Natural killer cell treated with Interleukin-12 subunit alpha and Interleukin-12 subunit beta and Interleukin-15 and Interleukin-18, amount 100 ng/mL, for 72 hours (primary cell): ENCODE results near the gene EFCAB5. TPM values are rescaled to one million over a fixed set of nuclear protein-coding genes. Genes with fewer than 3 reads are reported as not detected.
A peak's percentile ranks its signal among the peaks of the same experiment; 100 is the strongest.
"Not testable (repeated sequence)": the region's sequence is repeated elsewhere in the genome, so short reads cannot be mapped to it uniquely, and the experiment has no call there.

Experiments
- ATAC-seq, 2 donors: fragments of 150-1000 bp; cut with Tn5 transposase in 1 of 2; sonication (Bioruptor Pico), chemical (Tn5 transposase) in 1 of 2; 2 replicates each; pipeline ENCODE4 v1.10.0; 2021
- DNase-seq: peaks from one replicate; pipeline ENCODE4 v3.0.0; 2022; ENCODE audit warnings: low spot score
- H3K27ac Mint-ChIP-seq, 2 donors: 1 replicate in 1 of 2; 2 replicates in 1 of 2; pipeline ENCODE4 v1.8.0; 2022; ENCODE audit warnings: mixed read lengths in 2 of 2, mild to moderate bottlenecking in 1 of 2, moderate library complexity in 1 of 2
- H3K27me3 Mint-ChIP-seq, 2 donors: 1 replicate in 1 of 2; 2 replicates in 1 of 2; pipeline ENCODE4 v1.8.0; 2022; ENCODE audit warnings: mixed read lengths in 2 of 2
- H3K36me3 Mint-ChIP-seq: one replicate; pipeline ENCODE4 v1.8.0; 2022; ENCODE audit warnings: mixed read lengths
- H3K4me1 Mint-ChIP-seq, 2 donors: 1 replicate in 1 of 2; 2 replicates in 1 of 2; pipeline ENCODE4 v1.8.0; 2022; ENCODE audit warnings: low read depth in 2 of 2, mixed read lengths in 2 of 2, mild to moderate bottlenecking in 1 of 2
- H3K4me3 Mint-ChIP-seq: one replicate; pipeline ENCODE4 v1.8.0; 2022; ENCODE audit warnings: mixed read lengths
- H3K9me3 Mint-ChIP-seq: 2 replicates; pipeline ENCODE4 v1.8.0; 2022; ENCODE audit warnings: mixed read lengths
- total RNA-seq, 2 donors: library from RNA; stranded (reverse); gene quantifications; one replicate each; pipeline ENCODE4 v1.2.3, GENCODE V29; 2022

The EFCAB5 gene
- total RNA-seq, 2 donors from 2014 or later = 0.42 to 2.5 TPM

- no peaks in the 10 kb centered on the region for H3K36me3 Mint-ChIP-seq
- peaks cover 21 to 23% of the 10 kb centered on the region in 2 donors for H3K4me1 Mint-ChIP-seq
- H3K9me3 Mint-ChIP-seq = no peaks in the 10 kb centered on the region
- ATAC-seq (no peak), DNase-seq (no peak)
- H3K4me3 Mint-ChIP-seq = no peak overlapping the region
- H3K27ac Mint-ChIP-seq = no peak overlapping the region
- no peaks in the 10 kb centered on the region for H3K27me3 Mint-ChIP-seq
Measured at GRCh38 chr17:29927546-29927945, 13.9 kb upstream of the EFCAB5 start.

- Mint-ChIP-seq H3K4me3 (no peak overlapping the region), H3K4me1 (peaks cover 21 to 23% of the 10 kb centered on the region in 2 donors), H3K9me3 (no peaks in the 10 kb centered on the region), H3K27me3 (no peaks in the 10 kb centered on the region), H3K27ac (no peak overlapping the region), H3K36me3 (no peaks in the 10 kb centered on the region)
- ATAC-seq (no peak), DNase-seq (no peak)
Measured at GRCh38 chr17:29929006-29929532, 12.4 kb upstream of the EFCAB5 start.

GRCh38 chr17:29929533-29930408 is 11.7 kb upstream of the EFCAB5 start, which contains the start of gene SSH2:
Gene SSH2 (minus strand): TSS chr17:29930228. CDS start chr17:29930000, 228 bp downstream.
- Mint-ChIP-seq H3K9me3 (no peaks in the 10 kb centered on the region), H3K27me3 (no peaks in the 10 kb centered on the region), H3K4me3 (no peak within 1 kb of the TSS), H3K27ac (no peak within 1 kb of the TSS), H3K36me3 (no peaks in the 10 kb centered on the region), H3K4me1 (peaks cover 21 to 23% of the 10 kb centered on the region in 2 donors)
- DNase-seq = peak; percentile 92
- ATAC-seq = peak; percentile 91 to 94

GRCh38 chr17:29930409-29931010 is 10.9 kb upstream of the EFCAB5 start:
- Mint-ChIP-seq H3K27me3 (no peaks in the 10 kb centered on the region), H3K4me1 (peaks cover 21 to 23% of the 10 kb centered on the region in 2 donors), H3K9me3 (no peaks in the 10 kb centered on the region), H3K27ac (no peak overlapping the region), H3K4me3 (no peak overlapping the region), H3K36me3 (no peaks in the 10 kb centered on the region)
- DNase-seq (no peak), ATAC-seq (no peak)

DNA sequence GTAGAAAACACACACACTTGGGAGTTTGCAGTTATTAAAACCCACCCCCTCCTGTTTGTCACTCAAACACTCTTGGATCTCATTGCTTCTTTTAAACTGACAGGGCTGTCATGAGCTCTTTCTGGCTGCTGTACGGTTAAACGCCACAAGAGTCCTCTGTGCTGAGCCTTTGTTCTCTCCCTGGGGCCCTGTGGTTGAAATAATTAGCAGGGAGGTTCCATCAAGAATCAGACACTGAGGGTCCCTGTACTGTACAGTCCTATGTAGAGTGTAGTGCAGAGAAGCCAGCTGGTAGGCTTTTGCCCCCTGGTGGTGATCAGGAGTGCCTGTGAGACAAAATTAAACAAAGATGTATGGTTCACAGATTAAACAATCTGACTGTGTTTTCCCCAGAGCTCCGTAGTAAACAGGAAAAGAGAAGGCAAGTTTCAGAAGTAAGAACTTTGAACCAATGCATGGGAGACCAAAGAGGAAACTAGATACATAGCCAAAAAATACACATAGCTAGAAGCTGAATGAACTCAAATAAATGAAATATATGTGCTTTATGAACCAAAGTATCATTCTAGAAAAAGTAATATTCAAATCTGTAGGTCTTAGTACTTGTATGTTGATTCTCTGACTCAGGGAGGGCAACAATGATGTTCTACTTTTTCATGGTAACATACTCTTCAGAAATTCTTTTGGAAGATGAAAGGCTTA is 10.1 kb upstream of the EFCAB5 start:
- Mint-ChIP-seq H3K36me3 (no peaks in the 10 kb centered on the region), H3K4me3 (no peak overlapping the region), H3K9me3 (no peaks in the 10 kb centered on the region), H3K27me3 (no peaks in the 10 kb centered on the region), H3K27ac (no peak overlapping the region), H3K4me1 (peaks cover 21 to 23% of the 10 kb centered on the region in 2 donors)
- ATAC-seq (peak; percentile 67 to 69), DNase-seq (peak; percentile 79)

DNA sequence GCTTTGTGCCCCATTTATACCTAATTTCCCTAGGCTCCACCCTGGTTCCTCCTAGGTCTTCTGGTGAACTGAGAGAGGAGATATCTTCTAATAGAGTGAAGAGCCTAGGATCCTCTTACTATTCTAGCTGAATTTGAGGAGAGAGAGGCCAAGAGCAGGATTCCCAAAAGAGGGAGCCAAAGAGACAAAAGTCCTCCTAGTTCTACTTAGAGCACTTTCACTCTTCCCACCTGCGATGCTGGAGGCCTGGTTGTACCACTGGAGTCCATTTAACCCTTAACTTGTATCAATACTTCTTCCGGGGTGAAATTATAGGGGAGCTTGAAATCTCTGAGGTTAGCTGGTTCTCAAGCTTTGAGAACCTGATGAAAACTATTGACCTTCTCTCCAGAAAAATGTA is 8.1 kb upstream of the EFCAB5 start:
- H3K4me3 Mint-ChIP-seq = no peak overlapping the region
- H3K9me3 Mint-ChIP-seq = no peaks in the 10 kb centered on the region
- no peak for DNase-seq
- H3K36me3 Mint-ChIP-seq = no peaks in the 10 kb centered on the region
- no peak for ATAC-seq
- no peak overlapping the region for H3K27ac Mint-ChIP-seq
- no peaks in the 10 kb centered on the region for H3K27me3 Mint-ChIP-seq
- peaks cover 8 to 9% of the 10 kb centered on the region in 2 donors for H3K4me1 Mint-ChIP-seq

DNA sequence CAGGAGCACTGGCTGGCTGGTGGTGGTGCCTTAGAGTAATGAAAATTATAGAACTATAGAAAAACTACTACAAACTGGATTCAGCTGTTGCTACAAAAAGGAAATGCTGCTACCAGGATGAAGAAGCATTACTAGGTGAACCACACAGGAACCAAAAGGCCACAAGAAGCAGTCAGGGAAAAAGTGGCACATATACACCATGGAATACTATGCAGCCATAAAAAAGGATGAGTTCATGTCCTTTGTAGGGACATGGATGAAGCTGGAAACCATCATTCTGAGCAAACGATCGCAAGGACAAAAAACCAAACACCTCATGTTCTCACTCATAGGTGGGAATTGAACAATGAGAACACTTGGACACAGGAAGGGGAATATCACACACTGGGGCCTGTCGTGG is 5.5 kb upstream of the EFCAB5 start:
- not testable (repeated sequence) for ATAC-seq, H3K4me1 Mint-ChIP-seq, H3K4me3 Mint-ChIP-seq, H3K27ac Mint-ChIP-seq, DNase-seq, H3K27me3 Mint-ChIP-seq, H3K36me3 Mint-ChIP-seq, H3K9me3 Mint-ChIP-seq

DNA sequence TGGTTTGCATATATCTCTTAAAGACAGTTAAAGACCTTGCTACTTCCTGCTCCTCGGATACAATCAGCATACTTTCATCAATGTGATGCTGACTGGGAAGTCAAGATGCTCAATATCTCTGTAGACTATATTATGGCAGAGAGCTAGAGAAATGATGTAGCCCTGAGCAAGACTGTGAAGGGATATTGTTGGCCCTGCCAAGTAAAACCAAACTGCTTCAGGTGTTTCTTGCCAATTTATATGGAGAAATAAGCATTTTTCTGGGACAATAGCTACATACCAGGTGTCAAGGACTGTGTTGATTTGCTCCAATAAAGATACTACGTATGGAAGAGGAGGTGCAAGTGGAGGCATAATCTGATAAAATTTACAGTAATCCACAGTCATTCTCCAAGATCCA is 4.7 kb upstream of the EFCAB5 start:
- H3K36me3 Mint-ChIP-seq = no peaks in the 10 kb centered on the region
- peaks cover 0 to 2% of the 10 kb centered on the region in 2 donors for H3K4me1 Mint-ChIP-seq
- DNase-seq (no peak), ATAC-seq (no peak)
- H3K27ac Mint-ChIP-seq = no peak overlapping the region
- H3K27me3 Mint-ChIP-seq = peaks cover 0 to 6% of the 10 kb centered on the region in 2 donors
- H3K9me3 Mint-ChIP-seq = no peaks in the 10 kb centered on the region
- no peak overlapping the region for H3K4me3 Mint-ChIP-seq

DNA sequence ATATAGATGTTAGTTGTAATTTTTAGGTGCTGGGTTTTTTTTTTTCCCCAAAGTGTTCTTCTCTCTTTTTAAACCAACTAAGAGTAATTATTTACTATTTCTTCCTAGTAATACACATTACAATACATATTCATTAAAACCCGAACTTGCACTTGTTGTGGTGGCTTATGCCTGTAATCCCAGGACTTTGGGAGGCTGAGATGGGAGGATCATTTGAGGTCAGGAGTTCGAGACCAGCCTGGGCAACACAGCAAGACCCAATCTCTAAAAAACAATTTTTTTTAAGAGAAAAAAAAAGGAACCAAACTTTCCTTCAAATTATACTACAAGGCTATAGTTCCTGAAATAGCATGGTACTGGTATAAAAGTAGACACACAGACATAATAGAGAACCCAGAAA is 3.8 kb downstream of the EFCAB5 start:
- Mint-ChIP-seq H3K36me3 (no peaks in the 10 kb centered on the region), H3K9me3 (no peaks in the 10 kb centered on the region), H3K4me3 (no peak overlapping the region), H3K27me3 (peaks cover 0 to 3% of the 10 kb centered on the region in 2 donors), H3K27ac (no peak overlapping the region), H3K4me1 (no peaks in the 10 kb centered on the region)
- ATAC-seq = no peak
- no peak for DNase-seq

GRCh38 chr17:29948448-29949215 is 7.2 kb downstream of the EFCAB5 start:
- ATAC-seq = no peak
- H3K4me3 Mint-ChIP-seq = no peak overlapping the region

DNA sequence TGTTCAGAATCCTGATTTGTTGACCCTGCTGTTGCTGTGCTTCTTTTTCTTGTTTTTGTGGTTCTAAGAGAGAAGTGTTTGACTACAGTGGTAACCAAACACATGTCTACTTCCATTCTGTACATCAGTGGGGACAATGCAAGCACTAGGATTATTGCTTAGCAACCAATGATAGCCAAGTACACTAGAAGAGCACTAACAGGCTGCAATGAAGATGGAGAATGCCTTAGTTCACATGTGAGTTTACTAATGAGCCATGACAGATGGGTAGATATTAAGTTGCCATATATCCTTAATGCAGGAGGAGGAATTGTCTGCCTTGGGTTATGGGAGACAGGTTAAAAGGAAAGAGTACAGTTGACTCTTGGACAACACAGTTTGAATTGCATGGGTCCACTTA is 8.3 kb downstream of the EFCAB5 start:
- Mint-ChIP-seq H3K4me1 (no peaks in the 10 kb centered on the region), H3K4me3 (no peak overlapping the region), H3K36me3 (no peaks in the 10 kb centered on the region), H3K9me3 (no peaks in the 10 kb centered on the region), H3K27me3 (no peaks in the 10 kb centered on the region), H3K27ac (no peak overlapping the region)
- no peak for ATAC-seq
- DNase-seq = no peak

More at GRCh38 chr17:29948448-29949215, 7.2 kb downstream of the EFCAB5 start:
- no peaks in the 10 kb centered on the region for H3K4me1 Mint-ChIP-seq
- no peak for DNase-seq
- H3K36me3 Mint-ChIP-seq = no peaks in the 10 kb centered on the region
- no peaks in the 10 kb centered on the region for H3K27me3 Mint-ChIP-seq
- no peak overlapping the region for H3K27ac Mint-ChIP-seq
- H3K9me3 Mint-ChIP-seq = no peaks in the 10 kb centered on the region

- no peak for DNase-seq
- no peaks in the 10 kb centered on the region for H3K27me3 Mint-ChIP-seq
- H3K36me3 Mint-ChIP-seq = no peaks in the 10 kb centered on the region
- no peaks in the 10 kb centered on the region for H3K9me3 Mint-ChIP-seq
- no peak overlapping the region for H3K27ac Mint-ChIP-seq
- H3K4me1 Mint-ChIP-seq = no peaks in the 10 kb centered on the region
- no peak overlapping the region for H3K4me3 Mint-ChIP-seq
- ATAC-seq = no peak
Measured at GRCh38 chr17:29954405-29954804, 13.0 kb downstream of the EFCAB5 start.

GRCh38 chr17:29956225-29956624 is 14.8 kb downstream of the EFCAB5 start:
- H3K9me3 Mint-ChIP-seq = no peaks in the 10 kb centered on the region
- H3K4me1 Mint-ChIP-seq = no peaks in the 10 kb centered on the region

More at GRCh38 chr17:29956225-29956624, 14.8 kb downstream of the EFCAB5 start:
- ATAC-seq (no peak), DNase-seq (no peak)
- Mint-ChIP-seq H3K27me3 (no peaks in the 10 kb centered on the region), H3K4me3 (no peak overlapping the region), H3K27ac (no peak overlapping the region), H3K36me3 (no peaks in the 10 kb centered on the region)
